Neural cell (in vitro differentiated cells): ENCODE results near the gene BEND4. TPM values are rescaled to one million over a fixed set of nuclear protein-coding genes. Genes with fewer than 3 reads are reported as not detected.

Experiments used
- H2AFZ ChIP-seq: fragments of 200-600, 300-800 bp; sonication (generic), shearing (Covaris generic); 2 replicates; pipeline ENCODE4 v1.6.0; 2014; ENCODE audit warnings: low read depth, mild to moderate bottlenecking, antibody characterized with exemption, low read length, moderate library complexity
- H3F3A ChIP-seq: fragments of 200-600 bp; shearing (Covaris generic); 2 replicates; pipeline ENCODE4 v1.6.1; 2016; ENCODE audit warnings: mild to moderate bottlenecking, moderate library complexity, mixed read lengths, antibody characterized with exemption, low read length; ENCODE audit not compliant: insufficient read depth, poor library complexity, severe bottlenecking
- H3K27ac ChIP-seq: fragments of 200-600, 300-800 bp; sonication (generic), shearing (Covaris generic); 2 replicates; pipeline ENCODE4 v1.5.1; 2014; ENCODE audit warnings: mild to moderate bottlenecking, low read length, moderate library complexity
- H3K27me3 ChIP-seq: fragments of 300-800, 200-600 bp; sonication (generic), shearing (Covaris generic); 2 replicates; pipeline ENCODE4 v1.6.0; 2014; ENCODE audit warnings: mild to moderate bottlenecking, low read depth, low read length, moderate library complexity; ENCODE audit not compliant: insufficient read depth
- H3K36me3 ChIP-seq: fragments of 300-800, 200-600 bp; sonication (generic), shearing (Covaris generic); 2 replicates; pipeline ENCODE4 v1.5.1; 2014; ENCODE audit warnings: mild to moderate bottlenecking, antibody characterized with exemption, low read length, moderate library complexity; ENCODE audit not compliant: insufficient read depth
- H3K4me2 ChIP-seq: fragments of 300-800, 200-600 bp; sonication (generic), shearing (Covaris generic); 2 replicates; pipeline ENCODE4 v1.6.0; 2014; ENCODE audit warnings: mild to moderate bottlenecking, low read length
- H3K4me3 ChIP-seq: fragments of 300-800, 200-600 bp; sonication (generic), shearing (Covaris generic); 2 replicates; pipeline ENCODE4 v1.5.1; 2014; ENCODE audit warnings: mild to moderate bottlenecking, low read length, moderate library complexity
- H3K79me2 ChIP-seq: fragments of 200-600 bp; shearing (Covaris generic); replicated peaks from 2 replicates; pipeline ENCODE4 v1.6.0; 2014; ENCODE audit warnings: mild to moderate bottlenecking, low read length, moderate library complexity; ENCODE audit not compliant: insufficient read depth
- H3K9ac ChIP-seq: fragments of 300-800, 200-600 bp; sonication (generic), shearing (Covaris generic); 2 replicates; pipeline ENCODE4 v1.6.1; 2016; ENCODE audit warnings: mild to moderate bottlenecking, low read length, mixed read lengths
- H3K9me2 ChIP-seq: fragments of 200-600 bp; shearing (Covaris generic); 2 replicates; pipeline ENCODE4 v1.6.1; 2016; ENCODE audit warnings: mild to moderate bottlenecking, low read length, mixed read lengths; ENCODE audit not compliant: insufficient read depth
- H3K9me3 ChIP-seq: fragments of 200-600, 300-800 bp; sonication (generic), shearing (Covaris generic); 2 replicates; pipeline ENCODE4 v1.6.1; 2016; ENCODE audit warnings: mild to moderate bottlenecking, mixed run types, low read length, moderate library complexity, mixed read lengths
- H4K20me1 ChIP-seq: fragments of 200-600 bp; shearing (Covaris generic); 2 replicates; pipeline ENCODE4 v1.6.1; 2016; ENCODE audit warnings: mild to moderate bottlenecking, mixed run types; ENCODE audit not compliant: insufficient read depth
- CTCF ChIP-seq: fragments of 450-650 bp; IDR thresholded peaks from 2 replicates; pipeline ENCODE4 v1.5.1; 2014; ENCODE audit warnings: antibody characterized with exemption, mild to moderate bottlenecking, moderate library complexity; ENCODE audit not compliant: poor library complexity, severe bottlenecking
- EP300 ChIP-seq: fragments of 450-650 bp; conservative IDR thresholded peaks from 2 replicates; pipeline ENCODE4 v1.6.1; 2014; ENCODE audit warnings: antibody characterized with exemption, mild to moderate bottlenecking, moderate library complexity; ENCODE audit not compliant: poor library complexity, severe bottlenecking
- EZH2 ChIP-seq: fragments of 200-600, 300-800 bp; shearing (Covaris generic), sonication (generic); IDR thresholded peaks from 2 replicates; pipeline ENCODE4 v1.6.1; 2014; ENCODE audit warnings: antibody characterized with exemption, low read length, borderline replicate concordance, mild to moderate bottlenecking; ENCODE audit not compliant: insufficient read depth, poor library complexity, severe bottlenecking
- MXI1 ChIP-seq: fragments of 450-650 bp; conservative IDR thresholded peaks from 2 replicates; pipeline ENCODE4 v1.6.1; 2014; ENCODE audit warnings: antibody characterized with exemption, mild to moderate bottlenecking; ENCODE audit not compliant: poor library complexity, severe bottlenecking
- POLR2AphosphoS5 ChIP-seq: IDR thresholded peaks from 2 replicates; pipeline ENCODE4 v1.6.1; 2012
- RAD21 ChIP-seq: fragments of 450-650 bp; conservative IDR thresholded peaks from 2 replicates; pipeline ENCODE4 v1.6.1; 2014; ENCODE audit warnings: antibody characterized with exemption, mild to moderate bottlenecking, moderate library complexity
- SMC3 ChIP-seq: fragments of 450-650 bp; conservative IDR thresholded peaks from 2 replicates; pipeline ENCODE4 v1.6.1; 2014; ENCODE audit warnings: antibody characterized with exemption, mild to moderate bottlenecking, moderate library complexity; ENCODE audit not compliant: poor library complexity
- TAF1 ChIP-seq: IDR thresholded peaks from 2 replicates; pipeline ENCODE4 v1.6.1; 2012; ENCODE audit warnings: low read depth
- polyA plus RNA-seq: library from polyadenylated mRNA; depleted of rRNA; stranded (reverse); fragments of >200 nt; gene quantifications from 2 replicates; pipeline ENCODE4 v1.2.3, GENCODE V29; 2014
- TF ChIP-seq, protein P1 (sequence below): IDR thresholded peaks from 2 replicates; pipeline ENCODE4 v1.6.1; 2012; ENCODE audit warnings: borderline replicate concordance

Gene BEND4
- polyA plus RNA-seq, 1 donor from 2014 or later = 1.1 TPM

DNA sequence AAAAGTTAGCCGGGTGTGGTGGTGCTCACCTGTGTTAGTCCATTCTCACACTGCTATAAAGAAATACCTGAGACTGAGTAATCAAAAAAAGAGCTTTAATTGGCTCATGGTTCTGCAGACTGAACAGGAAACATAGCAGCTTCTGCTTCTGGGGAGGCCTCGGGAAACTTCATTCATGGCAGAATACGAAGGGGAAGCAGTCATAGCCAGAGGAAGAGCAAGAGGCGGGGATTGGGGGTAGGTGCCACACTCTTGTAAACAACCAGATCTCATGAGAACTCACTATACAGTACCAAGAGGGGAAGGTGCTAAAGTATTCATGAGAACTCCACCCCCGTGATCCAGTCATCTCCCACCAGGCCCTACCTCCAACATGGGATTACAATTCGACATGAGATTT is 64.1 kb downstream of the BEND4 start:
- Histone ChIP-seq H2AFZ (no peak overlapping the region), H3K27me3 (no peaks in the 10 kb centered on the region), H4K20me1 (no peaks in the 10 kb centered on the region), H3K9me2 (no peaks in the 10 kb centered on the region), H3K9me3 (no peaks in the 10 kb centered on the region), H3K9ac (no peak overlapping the region), H3K79me2 (no peaks in the 10 kb centered on the region), H3K4me2 (no peak overlapping the region), H3K4me3 (no peak overlapping the region), H3K27ac (no peak overlapping the region), H3K36me3 (no peaks in the 10 kb centered on the region), H3F3A (no peaks in the 10 kb centered on the region)
- TF ChIP-seq POLR2AphosphoS5 (no peak), TAF1 (no peak), EP300 (no peak), SMC3 (no peak), EZH2 (no peak), MXI1 (no peak), RAD21 (no peak), CTCF (no peak)
- TF ChIP-seq, protein P1, sequence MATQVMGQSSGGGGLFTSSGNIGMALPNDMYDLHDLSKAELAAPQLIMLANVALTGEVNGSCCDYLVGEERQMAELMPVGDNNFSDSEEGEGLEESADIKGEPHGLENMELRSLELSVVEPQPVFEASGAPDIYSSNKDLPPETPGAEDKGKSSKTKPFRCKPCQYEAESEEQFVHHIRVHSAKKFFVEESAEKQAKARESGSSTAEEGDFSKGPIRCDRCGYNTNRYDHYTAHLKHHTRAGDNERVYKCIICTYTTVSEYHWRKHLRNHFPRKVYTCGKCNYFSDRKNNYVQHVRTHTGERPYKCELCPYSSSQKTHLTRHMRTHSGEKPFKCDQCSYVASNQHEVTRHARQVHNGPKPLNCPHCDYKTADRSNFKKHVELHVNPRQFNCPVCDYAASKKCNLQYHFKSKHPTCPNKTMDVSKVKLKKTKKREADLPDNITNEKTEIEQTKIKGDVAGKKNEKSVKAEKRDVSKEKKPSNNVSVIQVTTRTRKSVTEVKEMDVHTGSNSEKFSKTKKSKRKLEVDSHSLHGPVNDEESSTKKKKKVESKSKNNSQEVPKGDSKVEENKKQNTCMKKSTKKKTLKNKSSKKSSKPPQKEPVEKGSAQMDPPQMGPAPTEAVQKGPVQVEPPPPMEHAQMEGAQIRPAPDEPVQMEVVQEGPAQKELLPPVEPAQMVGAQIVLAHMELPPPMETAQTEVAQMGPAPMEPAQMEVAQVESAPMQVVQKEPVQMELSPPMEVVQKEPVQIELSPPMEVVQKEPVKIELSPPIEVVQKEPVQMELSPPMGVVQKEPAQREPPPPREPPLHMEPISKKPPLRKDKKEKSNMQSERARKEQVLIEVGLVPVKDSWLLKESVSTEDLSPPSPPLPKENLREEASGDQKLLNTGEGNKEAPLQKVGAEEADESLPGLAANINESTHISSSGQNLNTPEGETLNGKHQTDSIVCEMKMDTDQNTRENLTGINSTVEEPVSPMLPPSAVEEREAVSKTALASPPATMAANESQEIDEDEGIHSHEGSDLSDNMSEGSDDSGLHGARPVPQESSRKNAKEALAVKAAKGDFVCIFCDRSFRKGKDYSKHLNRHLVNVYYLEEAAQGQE = no peak

GRCh38 chr4:42083816-42084215 is 68.6 kb downstream of the BEND4 start:
- no peak overlapping the region for H3K4me3 ChIP-seq
- no peaks in the 10 kb centered on the region for H3K9me2 ChIP-seq
- H3K9ac ChIP-seq = no peak overlapping the region
- no peaks in the 10 kb centered on the region for H3K27me3 ChIP-seq
- no peaks in the 10 kb centered on the region for H3K79me2 ChIP-seq
- no peak overlapping the region for H3K4me2 ChIP-seq
- peaks cover 1% of the 10 kb centered on the region for H3K36me3 ChIP-seq
- no peak overlapping the region for H3K27ac ChIP-seq
- H2AFZ ChIP-seq = no peak overlapping the region
- TF ChIP-seq POLR2AphosphoS5 (no peak), SMC3 (no peak), RAD21 (no peak), TAF1 (no peak), MXI1 (no peak), CTCF (no peak), EZH2 (no peak), EP300 (no peak)
- TF ChIP-seq, protein P1 = no peak
- H4K20me1 ChIP-seq = no peaks in the 10 kb centered on the region
- no peaks in the 10 kb centered on the region for H3K9me3 ChIP-seq
- no peaks in the 10 kb centered on the region for H3F3A ChIP-seq
